WERI-Rb-1 (cell line): ENCODE results near the gene POU2F3.

Experiments
- DNase-seq: peaks from one replicate; pipeline ENCODE4 v3.0.0-alpha.2; 2020
- H3K27ac ChIP-seq: fragments of 250-450 bp; sonication (Bioruptor Pico); 2 replicates; pipeline ENCODE4 v1.5.1; 2020; ENCODE audit warnings: mild to moderate bottlenecking, moderate library complexity
- H3K27me3 ChIP-seq: fragments of 250-450 bp; sonication (Bioruptor Pico); 2 replicates; pipeline ENCODE4 v1.5.1; 2021; ENCODE audit warnings: mild to moderate bottlenecking, low read depth, moderate library complexity; ENCODE audit not compliant: insufficient read depth, severe bottlenecking
- H3K36me3 ChIP-seq: fragments of 250-450 bp; sonication (Bioruptor Pico); 2 replicates; pipeline ENCODE4 v1.5.1; 2020; ENCODE audit warnings: mild to moderate bottlenecking, moderate library complexity
- H3K4me3 ChIP-seq: 2 replicates; pipeline ENCODE4 v1.5.1; 2011; ENCODE audit warnings: low read depth, mild to moderate bottlenecking, control low read depth, low read length
- H3K9me3 ChIP-seq: fragments of 250-450 bp; sonication (Bioruptor Pico); 2 replicates; pipeline ENCODE4 v1.5.1; 2021; ENCODE audit warnings: mild to moderate bottlenecking, moderate library complexity; ENCODE audit not compliant: severe bottlenecking
- CTCF ChIP-seq: IDR thresholded peaks from 2 replicates; pipeline ENCODE4 v1.5.1; 2011; ENCODE audit warnings: low read depth, mild to moderate bottlenecking, control low read depth, inconsistent platforms, low read length

The POU2F3 gene

GRCh38 chr11:120363436-120363835 lies 123.5 kb downstream of the POU2F3 start:
- Histone ChIP-seq H3K9me3 (no peaks in the 10 kb centered on the region), H3K27me3 (no peaks in the 10 kb centered on the region), H3K27ac (no peak overlapping the region), H3K4me3 (no peak overlapping the region), H3K36me3 (no peaks in the 10 kb centered on the region)
- no peak for DNase-seq
- no peak for TF ChIP-seq CTCF

GRCh38 chr11:120365512-120365911 lies 125.6 kb downstream of the POU2F3 start:
- Histone ChIP-seq H3K36me3 (no peaks in the 10 kb centered on the region), H3K27me3 (no peaks in the 10 kb centered on the region), H3K4me3 (no peak overlapping the region), H3K9me3 (no peaks in the 10 kb centered on the region), H3K27ac (no peak overlapping the region)
- TF ChIP-seq CTCF, result no peak
- no peak for DNase-seq
